SW 1271 (cell line): ENCODE measurements around the gene RPL3.
"Not testable (repeated sequence)": the region's sequence is repeated elsewhere in the genome, so short reads cannot be mapped to it uniquely, and the experiment has no call there.

Experiments
- DNase-seq, 2 experiments: peaks; one replicate each; lab custom pipeline; 2025; lab: John Stamatoyannopoulos, UW

Gene RPL3

DNA sequence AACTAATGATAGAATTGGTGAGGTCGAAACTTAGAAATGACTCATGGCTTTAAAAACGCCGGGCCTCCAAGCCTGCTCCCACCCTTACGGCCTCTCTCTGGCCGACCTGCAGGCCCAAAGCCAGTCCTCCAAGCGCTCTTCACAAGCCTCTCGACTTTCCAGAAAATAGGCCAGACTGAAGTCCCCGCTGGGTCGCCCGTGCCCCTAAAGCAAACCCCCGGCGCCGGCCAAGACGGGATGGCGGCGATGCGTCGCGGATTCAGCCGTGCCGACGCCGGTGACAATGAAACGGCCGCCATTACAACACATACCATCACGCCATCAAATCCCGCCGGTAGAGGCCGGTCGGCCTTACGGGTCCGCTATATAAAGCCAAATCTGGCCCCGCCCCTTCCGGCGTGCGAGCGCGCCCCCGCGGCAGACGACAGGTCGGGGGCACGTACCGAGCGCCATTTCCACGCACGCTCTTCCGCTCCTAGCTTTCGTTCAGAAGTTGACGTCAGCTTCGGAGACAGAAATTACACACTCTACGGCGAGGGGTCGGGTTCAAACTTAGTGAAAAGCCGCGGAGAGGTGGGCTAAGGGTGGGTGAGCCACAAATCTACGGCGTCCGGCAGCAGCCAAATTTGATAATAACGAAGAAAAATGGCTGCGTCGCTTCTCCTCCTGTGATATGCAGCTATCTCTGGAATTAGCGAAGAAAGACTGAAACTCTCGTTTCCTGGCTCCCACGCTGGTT lies at the start of gene RPL3:
Gene RPL3 (minus strand): TSS at position 340 of the 739 bp plus-strand sequence. CDS start 26 bp downstream, at position 314.
- DNase-seq = peak; percentile 97

DNA sequence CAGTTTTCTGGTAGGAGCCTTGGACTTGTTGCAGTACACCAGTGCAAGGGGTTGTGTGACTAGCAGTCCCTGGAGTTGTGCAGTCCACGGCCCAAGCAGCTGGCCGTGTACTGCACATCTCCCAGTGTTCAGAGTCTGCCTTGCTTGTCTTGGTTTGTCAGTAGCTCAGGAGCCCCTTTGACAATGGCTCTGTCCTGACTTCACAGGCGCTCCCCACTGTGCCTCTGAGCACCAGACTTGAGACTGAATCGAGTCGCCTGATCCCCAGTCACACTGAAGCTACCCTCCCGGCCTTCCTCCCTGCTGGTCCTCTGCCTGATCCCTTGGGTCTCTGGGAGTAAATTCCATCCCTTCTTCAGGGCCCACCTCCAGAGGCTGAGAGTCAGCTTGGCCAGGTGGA lies 49.8 kb upstream of the RPL3 start:
- no peak for DNase-seq

DNA sequence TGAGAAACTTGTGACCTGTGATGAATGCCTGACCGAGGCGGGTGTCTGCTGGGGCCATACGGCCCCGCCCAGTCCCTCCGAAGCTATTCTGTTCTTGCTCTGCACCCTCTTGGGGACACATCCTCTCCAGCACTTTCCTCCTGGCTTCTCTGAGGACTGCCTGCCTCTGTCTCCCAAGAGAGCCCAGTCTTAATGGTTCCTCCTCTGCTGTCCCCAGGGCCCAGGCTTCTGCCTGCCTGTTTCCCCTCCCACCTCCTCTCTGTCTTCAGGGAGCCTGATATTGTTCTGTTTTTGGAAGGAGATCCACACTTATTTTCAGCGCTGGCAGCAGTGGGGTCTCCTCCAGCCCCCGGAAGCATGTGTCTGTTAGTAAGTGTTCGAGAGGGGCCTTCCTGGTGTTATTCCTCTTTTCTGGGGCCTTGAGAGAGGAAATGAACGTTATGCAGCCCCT lies 49.1 kb upstream of the RPL3 start:
- DNase-seq = no peak

DNA sequence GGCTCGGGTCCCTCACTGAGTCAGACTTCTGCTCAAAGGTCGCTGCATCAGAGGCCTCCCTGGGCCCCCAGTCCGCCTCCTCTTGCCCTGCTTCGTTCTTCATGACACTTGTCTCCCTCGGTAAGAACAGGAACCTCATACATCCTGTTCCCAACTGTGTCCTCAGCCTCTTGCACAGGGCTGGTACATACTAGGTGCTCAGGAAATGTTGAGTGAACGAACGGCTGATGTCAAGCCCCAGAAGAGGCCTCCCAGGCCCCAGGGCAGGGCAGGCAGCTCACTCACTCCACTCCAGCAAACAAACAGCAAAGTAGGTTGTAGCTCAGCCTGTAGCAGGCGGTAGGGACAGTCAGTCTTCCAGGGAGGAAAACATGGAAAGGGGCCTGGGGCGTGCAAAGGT lies 47.6 kb upstream of the RPL3 start:
- no peak for DNase-seq

DNA sequence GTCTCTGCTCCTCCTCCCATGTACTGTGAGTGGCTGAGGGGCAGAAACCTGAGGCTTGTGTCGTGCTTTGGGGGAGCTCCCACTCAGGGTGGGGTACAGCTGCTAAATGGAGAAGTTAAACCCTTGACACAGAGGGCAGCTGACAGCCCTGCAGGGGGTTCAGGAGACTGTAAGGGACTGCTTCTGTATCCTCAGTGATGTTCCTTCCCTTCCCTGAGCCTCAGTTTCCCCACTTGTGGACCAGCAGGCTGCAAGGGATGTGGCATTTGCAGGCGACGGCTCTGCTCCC lies 46.0 kb upstream of the RPL3 start:
- DNase-seq = no peak

DNA sequence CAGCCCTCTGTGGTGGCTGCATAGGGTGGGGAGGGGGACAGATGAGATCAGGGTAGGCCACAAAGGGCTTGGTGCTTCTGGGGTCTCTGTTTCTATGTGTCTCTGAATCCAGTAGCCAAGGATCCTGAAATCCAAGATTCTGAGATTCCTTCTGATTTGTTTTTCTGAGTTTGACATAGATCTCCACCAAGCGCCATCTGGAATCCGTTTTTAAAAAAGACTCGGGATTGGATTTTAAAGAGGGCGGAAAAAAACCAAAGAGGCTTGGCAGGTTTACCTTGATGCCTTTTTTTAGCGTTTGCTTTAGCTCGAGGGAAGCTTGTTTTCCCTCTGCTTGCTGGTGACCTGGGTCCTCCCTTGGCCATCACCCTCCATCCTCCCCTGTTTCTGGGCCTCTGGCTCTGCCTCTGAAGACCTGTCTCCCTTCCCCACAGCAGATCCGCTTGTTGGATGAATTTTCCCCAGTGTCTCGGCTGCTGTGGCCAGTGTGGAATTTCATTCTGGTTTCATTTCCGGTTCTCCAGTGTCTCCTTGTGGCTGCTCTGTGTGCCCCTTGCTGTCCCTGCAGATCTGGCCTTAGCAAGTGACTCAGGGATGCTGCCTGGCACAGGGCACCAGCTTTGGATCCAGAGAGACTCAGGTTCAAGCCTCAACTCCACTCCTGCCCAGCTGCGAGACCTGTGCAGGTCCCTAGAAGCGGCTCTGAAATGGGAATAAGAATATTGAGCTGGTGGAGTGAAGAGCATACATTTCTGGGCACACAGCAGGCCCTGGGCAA lies 45.5 kb upstream of the RPL3 start:
- no peak for DNase-seq

DNA sequence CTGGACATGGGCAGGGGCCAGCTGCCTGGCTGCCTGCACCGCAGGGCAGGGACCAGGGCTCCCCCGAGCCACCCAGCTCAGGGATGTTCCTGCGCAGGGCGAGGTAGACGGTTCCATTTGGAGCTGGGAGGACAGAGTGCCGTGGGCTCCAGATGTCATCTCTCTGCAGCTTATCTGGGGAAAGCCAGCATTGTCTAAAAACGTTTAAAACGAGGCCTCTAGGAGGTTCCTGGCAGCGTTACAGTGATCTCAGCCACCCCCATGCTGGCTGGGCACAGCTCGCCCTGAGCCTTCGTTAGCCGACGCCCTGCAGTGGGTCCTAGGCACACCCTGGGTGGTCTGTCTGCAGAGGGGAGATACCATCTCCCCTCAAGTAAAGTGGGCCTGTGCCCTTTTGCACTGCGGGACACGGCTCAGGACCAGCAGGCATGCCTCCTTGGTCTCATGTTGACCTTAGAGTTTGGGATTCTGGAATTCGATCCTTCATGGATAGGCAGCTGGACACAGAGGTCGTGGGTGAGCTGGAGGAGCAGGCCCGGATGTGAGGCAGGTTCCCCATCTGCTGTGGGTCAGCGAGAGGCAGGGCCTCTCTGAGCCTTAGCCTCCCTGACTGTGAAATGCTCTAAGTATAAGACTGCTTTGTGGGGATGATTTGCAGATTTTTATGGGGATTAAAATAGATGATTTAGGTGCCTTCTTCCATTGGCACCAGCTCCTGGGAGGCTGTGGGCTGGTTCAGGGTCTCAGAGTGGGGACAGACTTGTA lies 44.5 kb upstream of the RPL3 start:
- no peak for DNase-seq

DNA sequence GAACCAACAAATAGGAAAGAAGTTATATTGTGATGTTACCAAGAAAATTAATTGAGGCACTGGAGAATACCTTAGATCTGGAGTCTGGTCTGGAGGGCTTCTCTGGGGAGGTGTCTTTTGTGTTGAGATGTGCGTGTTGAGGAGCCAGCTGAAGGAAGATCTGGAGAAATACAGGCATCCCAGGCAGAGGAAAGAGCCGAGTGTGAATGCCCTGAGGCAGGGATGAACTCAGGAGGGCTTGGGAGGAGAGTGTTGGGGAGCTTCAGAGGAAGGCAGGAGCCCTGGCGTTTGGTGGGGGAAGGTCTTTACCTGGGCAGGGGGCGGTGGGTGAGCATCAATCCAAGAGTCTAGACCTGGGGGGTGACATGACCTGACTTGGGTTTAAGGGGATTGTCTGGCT lies 43.5 kb upstream of the RPL3 start:
- DNase-seq = no peak

DNA sequence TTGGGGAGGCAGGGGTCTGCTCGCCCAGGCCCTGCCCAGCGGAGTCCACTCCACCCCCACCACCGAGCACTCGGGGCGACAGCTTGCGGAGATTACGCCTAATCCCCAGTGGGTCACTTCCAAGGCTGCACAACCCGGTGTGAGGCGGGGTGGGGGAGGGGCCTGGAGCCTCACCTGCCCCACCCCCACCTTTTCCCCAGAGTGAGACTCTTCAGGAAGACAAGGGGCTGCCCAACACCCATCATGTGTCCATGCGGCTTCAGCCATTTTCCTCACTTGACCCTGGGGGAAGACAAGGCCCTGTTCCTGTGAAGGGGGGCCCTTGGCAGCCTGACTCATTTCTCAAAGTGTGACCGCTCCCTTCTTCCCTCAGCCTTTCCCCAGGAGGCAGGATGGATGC lies 42.8 kb upstream of the RPL3 start:
- no peak for DNase-seq

DNA sequence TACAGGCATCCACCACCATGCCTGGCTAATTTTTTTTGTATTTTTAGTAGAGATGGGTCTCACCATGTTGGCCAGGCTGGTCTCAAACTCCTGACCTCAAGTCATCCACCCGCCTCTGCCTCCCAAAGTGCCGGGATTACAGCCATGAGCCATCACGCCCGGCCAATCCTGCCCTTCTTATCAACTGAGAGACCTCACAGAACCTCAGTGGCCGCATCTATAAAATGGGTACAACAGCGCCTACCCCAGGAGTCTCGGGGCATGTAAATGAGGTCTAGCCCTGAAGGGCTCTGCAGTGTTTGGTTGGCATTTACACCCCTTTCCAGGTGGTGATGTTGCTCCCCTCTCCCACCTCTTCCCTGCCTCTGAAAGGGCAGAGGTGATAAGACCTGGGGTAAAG lies 42.1 kb upstream of the RPL3 start:
- DNase-seq = no peak

DNA sequence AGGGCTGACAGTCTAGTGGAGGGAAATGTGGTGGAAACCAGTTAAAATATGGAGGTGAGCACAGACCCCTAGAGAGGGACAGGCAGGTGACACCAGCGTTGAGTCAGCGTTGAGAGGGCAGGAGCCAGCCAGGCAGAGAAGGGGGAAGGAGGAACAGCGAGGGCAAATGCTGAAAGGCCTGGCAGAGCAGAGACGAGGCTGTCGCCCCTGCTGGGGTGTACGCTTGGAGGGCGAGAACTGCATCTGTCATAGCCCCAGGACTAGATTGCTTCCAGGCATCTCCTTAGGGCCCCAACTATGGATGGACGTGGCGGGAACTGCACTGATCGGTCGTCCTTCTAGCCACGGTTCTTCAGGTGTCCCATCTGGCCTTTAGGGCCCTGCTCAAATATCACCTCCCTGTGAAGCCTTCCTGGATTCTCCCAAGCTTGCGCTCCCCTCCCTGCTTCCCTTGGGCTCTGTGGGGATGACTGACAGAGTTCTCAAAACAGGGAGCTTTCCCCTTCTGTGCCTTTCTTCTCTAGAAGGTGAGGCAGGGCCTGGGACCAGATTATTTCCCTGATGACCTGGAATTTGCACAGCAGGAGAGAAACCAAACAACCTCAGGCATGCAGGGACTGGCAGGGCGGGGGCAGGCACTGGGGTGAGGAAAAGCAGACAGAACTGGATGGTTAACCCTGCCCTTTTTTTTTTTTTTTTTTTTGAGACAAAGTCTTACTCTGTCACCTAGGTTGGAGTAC lies 41.4 kb upstream of the RPL3 start:
- DNase-seq = no peak

DNA sequence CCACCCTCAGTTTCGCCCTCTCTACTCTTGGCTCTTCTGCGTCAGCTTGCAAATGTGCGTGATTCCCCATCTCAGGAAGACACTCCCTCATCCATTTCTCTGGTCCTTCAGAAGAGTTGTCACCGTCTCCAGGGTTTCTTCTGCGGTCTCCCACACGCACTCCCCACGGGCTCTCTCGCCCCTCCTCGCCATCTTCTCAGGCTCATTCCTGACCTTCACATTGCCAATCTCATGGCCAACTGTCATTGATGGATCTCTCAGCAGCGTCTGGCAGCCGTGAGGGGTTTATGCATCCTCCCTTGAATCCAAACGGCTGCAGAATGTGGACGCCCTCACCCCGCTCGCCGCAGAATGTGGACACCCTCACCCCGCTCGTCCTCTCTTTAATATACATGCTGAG lies 40.8 kb upstream of the RPL3 start:
- DNase-seq = no peak

DNA sequence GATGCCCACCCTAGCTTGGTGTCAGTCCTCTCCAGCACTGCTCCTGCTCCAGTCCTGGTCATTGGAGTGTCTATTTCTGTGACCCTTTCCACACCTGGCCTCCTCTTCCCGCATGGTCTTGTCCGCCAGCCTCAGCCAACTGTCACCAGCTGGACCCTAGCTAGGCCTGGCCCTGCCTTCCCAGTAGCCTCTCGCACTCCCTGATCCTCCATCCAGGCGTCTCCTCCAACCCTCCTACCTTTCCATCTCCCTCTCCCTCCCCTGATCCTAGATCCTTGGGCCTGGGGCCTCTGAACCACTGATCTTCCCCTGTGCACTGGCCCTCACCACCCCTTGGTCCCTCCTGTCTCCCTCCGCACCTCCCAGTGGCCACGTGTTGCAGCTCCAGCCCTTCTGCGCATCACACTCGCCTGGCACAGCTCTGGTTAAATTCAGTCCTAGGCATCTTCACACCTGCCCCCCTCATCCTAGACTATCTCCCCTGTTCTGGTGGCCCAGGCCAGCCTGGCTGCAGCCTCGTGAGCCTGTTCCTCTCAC lies 40.3 kb upstream of the RPL3 start:
- no peak for DNase-seq

DNA sequence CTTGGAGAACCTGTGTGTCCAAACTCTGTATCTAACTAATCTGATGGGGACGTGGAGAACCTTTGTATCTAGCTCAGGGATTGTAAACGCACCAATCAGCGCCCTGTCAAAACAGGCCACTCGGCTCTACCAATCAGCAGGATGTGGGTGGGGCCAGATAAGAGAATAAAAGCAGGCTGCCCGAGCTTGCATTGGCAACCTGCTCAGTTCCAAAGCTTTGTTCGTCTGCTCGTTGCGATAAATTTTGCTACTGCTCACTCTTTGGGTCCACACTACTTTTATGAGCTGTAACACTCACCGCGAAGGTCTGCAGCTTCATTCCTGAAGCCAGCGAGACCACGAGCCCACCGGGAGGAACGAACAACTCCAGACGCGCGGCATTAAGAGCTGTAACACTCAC lies 38.8 kb upstream of the RPL3 start:
- DNase-seq = not testable (repeated sequence)

DNA sequence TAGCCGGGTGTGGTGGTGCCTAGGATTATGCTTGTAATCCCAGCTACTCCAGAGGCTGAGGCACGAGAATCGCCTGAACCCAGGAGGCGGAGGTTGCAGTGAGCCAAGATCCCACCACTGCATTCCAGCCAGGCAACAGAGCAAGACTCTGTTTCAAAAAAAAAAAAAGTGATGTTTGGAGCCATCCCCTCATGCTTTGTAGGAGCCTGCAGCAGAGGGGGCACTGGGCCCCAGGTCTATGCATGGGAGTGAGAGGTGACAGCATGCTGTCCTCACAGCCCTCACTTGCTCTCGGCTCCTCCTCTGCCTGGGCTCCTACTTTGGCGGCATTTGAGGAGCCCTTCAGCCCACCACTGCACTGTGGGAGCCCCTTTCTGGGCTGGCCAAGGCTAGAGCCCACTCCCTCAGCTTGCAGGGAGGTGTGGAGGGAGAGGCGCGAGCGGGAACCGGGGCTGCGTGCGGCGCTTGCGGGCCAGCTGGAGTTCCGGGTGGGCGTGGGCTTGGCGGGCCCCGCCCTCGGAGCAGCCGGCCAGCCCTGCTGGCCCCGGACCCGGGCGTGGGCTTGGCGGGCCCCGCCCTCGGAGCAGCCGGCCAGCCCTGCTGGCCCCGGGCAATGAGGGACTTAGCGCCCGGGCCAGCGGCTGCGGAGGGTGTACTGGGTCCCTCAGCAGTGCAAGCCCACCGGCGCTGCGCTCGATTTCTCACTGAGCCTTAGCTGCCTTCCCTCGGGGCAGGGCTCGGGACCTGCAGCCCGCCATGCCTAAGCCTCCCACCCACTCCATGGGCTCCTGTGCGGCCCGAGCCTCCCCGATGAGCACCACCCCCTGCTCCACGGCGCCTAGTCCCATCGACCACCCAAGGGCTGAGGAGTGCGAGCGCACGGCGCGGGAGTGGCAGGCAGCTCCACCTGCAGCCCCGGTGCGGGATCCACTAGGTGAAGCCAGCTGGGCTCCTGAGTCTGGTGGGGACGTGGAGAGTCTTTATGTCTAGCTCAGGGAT lies 38.0 kb upstream of the RPL3 start:
- not testable (repeated sequence) for DNase-seq

DNA sequence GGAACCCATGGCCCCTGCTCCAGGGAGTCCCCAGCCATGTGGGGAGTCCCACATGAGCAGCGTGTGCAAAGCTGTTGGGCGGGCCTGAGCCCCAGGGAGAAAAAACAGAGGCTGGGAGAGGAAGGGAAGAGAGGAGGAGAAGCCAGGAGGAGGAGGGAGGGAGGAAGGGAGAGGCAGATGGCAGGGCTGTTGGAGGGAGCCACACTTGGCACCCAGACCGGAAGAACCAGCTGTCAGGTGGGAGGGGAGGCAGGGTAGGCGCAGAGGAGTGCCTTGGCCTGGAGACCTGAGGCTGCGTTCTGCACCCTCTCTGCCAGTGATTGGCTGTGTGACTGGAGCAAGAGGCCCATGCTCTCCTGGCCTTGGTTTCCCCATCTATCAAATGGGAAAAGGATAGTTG lies 37.0 kb upstream of the RPL3 start:
- DNase-seq = no peak

DNA sequence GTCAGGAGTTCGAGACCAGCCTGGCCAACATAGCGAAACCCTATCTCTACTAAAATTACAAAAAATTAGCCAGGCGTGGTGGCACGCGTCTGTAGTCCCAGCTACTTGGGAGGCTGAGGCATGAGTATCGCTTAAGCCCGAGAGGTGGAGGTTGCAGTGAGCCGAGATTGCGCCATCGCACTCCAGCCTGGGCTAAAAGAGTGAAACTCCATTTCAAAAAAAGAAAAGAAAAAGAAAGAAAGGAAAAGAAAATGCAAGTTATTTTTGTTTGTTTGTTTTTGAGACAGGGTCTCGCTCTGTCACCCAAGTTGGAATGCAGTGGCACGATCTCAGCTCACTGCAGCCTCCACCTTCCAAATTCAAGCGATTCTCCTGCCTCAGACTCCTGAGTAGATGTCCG lies 36.4 kb upstream of the RPL3 start:
- not testable (repeated sequence) for DNase-seq

DNA sequence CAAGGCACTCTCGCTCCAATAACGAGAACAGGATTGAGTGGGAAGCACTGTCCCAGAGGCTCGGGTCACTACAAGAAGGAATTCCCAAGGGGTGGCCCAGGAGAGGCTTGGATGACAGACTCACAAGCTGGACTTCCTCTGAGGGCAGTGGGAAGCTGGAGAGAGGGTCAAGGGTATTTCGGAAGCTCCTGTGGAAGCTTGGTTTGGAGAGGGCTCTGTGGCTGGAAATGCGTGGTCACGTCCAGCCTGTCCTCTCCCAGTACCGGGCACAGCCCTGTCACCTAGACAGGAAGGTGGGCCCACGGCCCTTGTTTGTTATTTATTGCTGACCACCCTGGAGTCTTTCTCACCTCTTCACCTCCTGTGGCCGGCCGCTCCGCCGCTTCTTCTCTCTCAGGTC lies 35.7 kb upstream of the RPL3 start:
- DNase-seq = no peak

DNA sequence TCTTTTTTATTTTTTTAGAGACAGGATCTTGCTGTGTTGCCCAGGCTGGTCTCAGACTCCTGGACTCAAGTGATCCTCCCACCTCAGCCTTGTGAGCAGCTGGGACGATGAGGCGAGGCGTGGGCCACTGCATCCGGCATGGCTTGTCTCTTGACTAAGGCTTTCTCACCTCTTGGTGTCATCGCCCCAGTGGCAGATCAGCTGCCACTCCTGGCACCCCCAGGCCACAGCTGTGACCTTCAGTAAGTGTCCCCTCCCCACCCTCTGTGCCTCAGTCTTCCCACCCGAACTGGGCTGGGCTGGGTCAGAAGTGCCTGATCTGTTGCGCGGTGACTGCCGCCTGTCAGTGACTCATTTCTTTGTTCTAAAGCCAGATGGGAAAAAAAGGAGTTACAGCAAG lies 33.9 kb upstream of the RPL3 start:
- DNase-seq = no peak

DNA sequence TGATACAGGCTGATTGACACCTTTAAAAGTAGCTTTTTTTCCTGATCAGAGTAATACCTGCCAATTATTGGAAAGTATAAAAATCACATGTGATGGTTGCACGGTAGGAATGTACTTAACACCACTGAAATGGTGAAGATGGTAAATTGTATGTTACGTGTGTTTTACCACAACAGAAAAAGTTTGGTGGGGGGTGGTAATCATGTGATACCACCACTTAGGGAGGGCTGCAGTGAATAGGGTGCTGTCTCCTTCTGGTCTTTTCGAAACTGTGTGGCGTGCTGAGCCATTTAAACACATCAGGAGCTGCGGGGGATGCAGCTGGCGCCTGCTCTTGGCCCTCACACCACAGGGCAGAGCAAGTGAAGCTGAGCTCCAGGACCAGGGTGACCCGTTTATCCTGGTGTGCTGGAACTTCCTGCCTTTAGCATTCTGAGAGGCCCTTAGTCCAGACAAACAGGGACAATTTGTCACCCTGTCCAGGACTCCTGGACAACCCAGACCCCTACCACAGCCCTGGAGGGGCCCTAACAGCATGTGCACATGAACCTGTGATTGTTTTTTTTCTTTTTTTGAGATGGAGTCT lies 33.0 kb upstream of the RPL3 start:
- no peak for DNase-seq
